Endothelial cell of umbilical vein (primary cell): ENCODE measurements around the gene RBM20. TPM values are rescaled to one million over a fixed set of nuclear protein-coding genes. Genes with fewer than 3 reads are reported as not detected.

ENCODE experiments used
- BruUV-seq: library from RNA; stranded (reverse); fragments of 400-500 nt; replicated peaks from 2 replicates; lab custom pipeline; 2021; lab: Mats Ljungman, UMichigan
- CTCF ChIA-PET: fragments of 300-600, 350-600 bp; sonication (Branson Sonifier 250); formaldehyde crosslinking; loops from one replicate; lab custom pipeline; 2021; ENCODE audit warnings: antibody characterized with exemption, inconsistent platforms; lab: Charles Lee
- POLR2A ChIA-PET: fragments of 300-600, 350-600 bp; sonication (Branson Sonifier 250); formaldehyde crosslinking; loops from one replicate; lab custom pipeline; 2021; ENCODE audit warnings: antibody characterized with exemption, inconsistent platforms; lab: Charles Lee
- DNase-seq: peaks from one replicate; pipeline ENCODE4 v3.0.0-alpha.2; 2011; ENCODE audit warnings: low read depth, low spot score
- FAIRE-seq: peaks from 2 replicates; lab custom pipeline; 2011; peaks lifted over from hg19 to GRCh38; lab: Jason Lieb, UNC
- H2AFZ ChIP-seq: 2 replicates; pipeline ENCODE4 v1.6.0; 2012; ENCODE audit warnings: low read depth, low read length, control low read depth, inconsistent platforms
- H3K27ac ChIP-seq: 2 replicates; pipeline ENCODE4 v1.5.1; 2011; ENCODE audit warnings: low read depth, mild to moderate bottlenecking, control low read depth, low read length, moderate library complexity; ENCODE audit not compliant: insufficient read depth
- H3K27me3 ChIP-seq, 2 experiments: 2 replicates each; pipeline versions ENCODE4 v1.6.0 to v1.6.1; 2011; ENCODE audit warnings: low read length in 2 of 2, mixed read lengths in 1 of 2; ENCODE audit not compliant: control insufficient read depth in 2 of 2, insufficient read depth in 2 of 2
- H3K36me3 ChIP-seq, 2 experiments: 2 replicates in 1 of 2; 3 replicates in 1 of 2; pipeline ENCODE4 v1.5.1; 2011; ENCODE audit warnings: low read length in 2 of 2, mild to moderate bottlenecking in 1 of 2, moderate library complexity in 1 of 2; ENCODE audit not compliant: control insufficient read depth in 2 of 2, insufficient read depth in 2 of 2; ENCODE audit errors: extremely low read depth in 1 of 2
- H3K4me1 ChIP-seq: 3 replicates; pipeline ENCODE4 v1.5.1; 2011; ENCODE audit warnings: mild to moderate bottlenecking, low read length; ENCODE audit not compliant: control insufficient read depth, insufficient read depth; ENCODE audit errors: extremely low read depth
- H3K4me2 ChIP-seq: 2 replicates; pipeline ENCODE4 v1.6.1; 2011; ENCODE audit warnings: low read length, control low read depth, mixed read lengths; ENCODE audit not compliant: insufficient read depth
- H3K4me3 ChIP-seq, 3 experiments: fragments of 200-600 bp in 1 of 3; sonication (generic), shearing (Covaris generic) in 1 of 3; replicated peaks in 1 of 3; 2 replicates each; pipeline ENCODE4 v1.5.1; 2011 to 2016; ENCODE audit warnings: control low read depth in 3 of 3, low read length in 3 of 3, mild to moderate bottlenecking in 2 of 3, inconsistent platforms in 1 of 3, low read depth in 1 of 3, moderate library complexity in 1 of 3; ENCODE audit not compliant: insufficient read depth in 1 of 3
- H3K79me2 ChIP-seq: 2 replicates; pipeline ENCODE4 v1.6.0; 2012; ENCODE audit warnings: low read length, inconsistent platforms; ENCODE audit not compliant: control insufficient read depth, insufficient read depth
- H3K9ac ChIP-seq: replicated peaks from 2 replicates; pipeline ENCODE3; 2011; ENCODE audit warnings: low read length, control low read depth; ENCODE audit not compliant: insufficient read depth; ENCODE audit errors: extremely low read depth
- H3K9me1 ChIP-seq: replicated peaks from 3 replicates; pipeline ENCODE4 v1.6.0; 2011; ENCODE audit warnings: mild to moderate bottlenecking, low read length; ENCODE audit not compliant: control insufficient read depth, insufficient read depth; ENCODE audit errors: extremely low read depth
- H3K9me3 ChIP-seq: replicated peaks from 2 replicates; pipeline ENCODE4 v1.5.1; 2012; ENCODE audit warnings: low read length, inconsistent platforms; ENCODE audit not compliant: control insufficient read depth, insufficient read depth
- H4K20me1 ChIP-seq: replicated peaks from 2 replicates; pipeline ENCODE3; 2011; ENCODE audit warnings: mild to moderate bottlenecking, low read length; ENCODE audit not compliant: control insufficient read depth, insufficient read depth; ENCODE audit errors: extremely low read depth
- CTCF ChIP-seq, 2 donors: IDR thresholded peaks; 1 replicate in 1 of 2; 2 replicates in 1 of 2; pipeline ENCODE4 v1.5.1; 2011; ENCODE audit warnings: low read length in 2 of 2, mild to moderate bottlenecking in 2 of 2, moderate library complexity in 2 of 2, control low read depth in 1 of 2, inconsistent platforms in 1 of 2, low read depth in 1 of 2; ENCODE audit not compliant: insufficient read depth in 1 of 2; ENCODE audit errors: extremely low read depth in 1 of 2
- GATA2 ChIP-seq: IDR thresholded peaks from 2 replicates; pipeline ENCODE4 v1.7.0; 2011; ENCODE audit warnings: low read depth, mild to moderate bottlenecking, moderate library complexity, mixed read lengths, low read length; ENCODE audit not compliant: insufficient read length, insufficient read depth
- JUN ChIP-seq: IDR thresholded peaks from 2 replicates; pipeline ENCODE4 v1.6.1; 2011; ENCODE audit warnings: borderline replicate concordance, low read depth; ENCODE audit not compliant: insufficient read length, insufficient read depth
- MAX ChIP-seq: IDR thresholded peaks from 2 replicates; pipeline ENCODE4 v1.6.1; 2011; ENCODE audit not compliant: insufficient read depth, insufficient read length
- MYC ChIP-seq: IDR thresholded peaks from one replicate; pipeline ENCODE4 v1.6.1; 2011; ENCODE audit warnings: mild to moderate bottlenecking, low read depth, low read length
- POLR2A ChIP-seq: IDR thresholded peaks from 2 replicates; pipeline ENCODE4 v1.6.1; 2012; ENCODE audit warnings: low read depth, mild to moderate bottlenecking, control low read depth, low read length
- POLR2AphosphoS5 ChIP-seq: IDR thresholded peaks from 2 replicates; pipeline ENCODE4 v1.6.1; 2012; ENCODE audit warnings: low read depth, mild to moderate bottlenecking, control low read depth, low read length, moderate library complexity; ENCODE audit not compliant: insufficient read depth
- dilution Hi-C: fragments of 300-500 bp; cut with MboI; formaldehyde crosslinking; loops from one replicate; pipeline ENCODE4 v1.15.0; 2019; ENCODE audit warnings: low sequenced_read_pairs; ENCODE audit not compliant: extremely low pct_ligation_motif_present
- intact Hi-C: fragments of 100-400 bp; cut with micrococcal nuclease; formaldehyde crosslinking; loops from one replicate; pipeline ENCODE4 v1.10.0; 2022
- polyA plus RNA-seq, 4 experiments: library from polyadenylated mRNA; depleted of rRNA in 3 of 4; stranded (reverse) in 3 of 4; unstranded in 1 of 4; fragments of >200 nt; gene quantifications; 2 replicates each; pipeline versions ENCODE4 v1.2.1 to v1.2.3, GENCODE V29; 2011 to 2012; ENCODE audit warnings: missing spikeins in 1 of 4
- total RNA-seq: library from RNA; stranded (reverse); gene quantifications from 2 replicates; pipeline ENCODE4 v1.2.3, GENCODE V29; 2021

RBM20 gene
- total and polyA plus RNA-seq, 2 donors (not counting 3 experiments of a cell fraction or from before 2014, with no cell fraction given) = 0.04 TPM; not detected in 1

GRCh38 chr10:110841767-110842267, 197.7 kb downstream of the RBM20 start:
- no peak overlapping the region for H3K4me3 ChIP-seq
- no peak for DNase-seq
- no peak overlapping the region for H2AFZ ChIP-seq
- CTCF ChIA-PET = interaction anchor here (0.8 to 1.5 kb wide), 2 partner anchors 11 to 17 kb away, joined by 3 read pairs; no protein-coding TSS in a partner anchor
- H3K4me2 ChIP-seq = no peak overlapping the region
- H3K79me2 ChIP-seq = no peaks in the 10 kb centered on the region
- no peaks in the 10 kb centered on the region for H3K9me3 ChIP-seq
- H3K9me1 ChIP-seq = no peaks in the 10 kb centered on the region
- no peaks in the 10 kb centered on the region for H3K27me3 ChIP-seq
- POLR2A ChIA-PET = no interaction called here
- H4K20me1 ChIP-seq = no peaks in the 10 kb centered on the region
- intact Hi-C loops = no loop called here
- FAIRE-seq = no peak
- dilution Hi-C loops = no loop called here
- no peak overlapping the region for H3K27ac ChIP-seq
- no peaks in the 10 kb centered on the region for H3K4me1 ChIP-seq
- no TSS peak for BruUV-seq
- TF ChIP-seq JUN (no peak), POLR2AphosphoS5 (no peak), GATA2 (no peak), MAX (no peak), POLR2A (no peak)
- no peaks in the 10 kb centered on the region for H3K36me3 ChIP-seq
- H3K9ac ChIP-seq = no peak overlapping the region

GRCh38 chr10:110842326-110842904, 198.3 kb downstream of the RBM20 start:
- Histone ChIP-seq H3K36me3 (no peaks in the 10 kb centered on the region), H3K27me3 (no peaks in the 10 kb centered on the region), H3K9me3 (no peaks in the 10 kb centered on the region), H3K4me1 (no peaks in the 10 kb centered on the region), H4K20me1 (no peaks in the 10 kb centered on the region), H3K27ac (no peak overlapping the region), H3K9ac (no peak overlapping the region), H3K4me3 (no peak overlapping the region), H3K9me1 (no peaks in the 10 kb centered on the region), H2AFZ (no peak overlapping the region), H3K4me2 (no peak overlapping the region), H3K79me2 (no peaks in the 10 kb centered on the region)
- dilution Hi-C loops = no loop called here
- ChIA-PET POLR2A (no interaction called here), CTCF (interaction anchor here (1.5 kb wide), 1 partner anchor 16 kb away, joined by 3 read pairs; no protein-coding TSS in a partner anchor)
- TF ChIP-seq POLR2AphosphoS5 (no peak), CTCF (IDR thresholded peaks at IDR 0.05; ENCODE audit: extremely low read depth in 1 of 2, insufficient read depth in 1 of 2, low read depth in 1 of 2, low read length in 2 of 2) (no peak), MYC (no peak), GATA2 (no peak)
- DNase-seq (no peak), FAIRE-seq (no peak)
- intact Hi-C loops = no loop called here
- BruUV-seq = no TSS peak
